ENCODE results near the gene GGT1.
"Not testable (repeated sequence)": the region's sequence is repeated elsewhere in the genome, so short reads cannot be mapped to it uniquely, and the experiment has no call there.

Gene GGT1

DNA sequence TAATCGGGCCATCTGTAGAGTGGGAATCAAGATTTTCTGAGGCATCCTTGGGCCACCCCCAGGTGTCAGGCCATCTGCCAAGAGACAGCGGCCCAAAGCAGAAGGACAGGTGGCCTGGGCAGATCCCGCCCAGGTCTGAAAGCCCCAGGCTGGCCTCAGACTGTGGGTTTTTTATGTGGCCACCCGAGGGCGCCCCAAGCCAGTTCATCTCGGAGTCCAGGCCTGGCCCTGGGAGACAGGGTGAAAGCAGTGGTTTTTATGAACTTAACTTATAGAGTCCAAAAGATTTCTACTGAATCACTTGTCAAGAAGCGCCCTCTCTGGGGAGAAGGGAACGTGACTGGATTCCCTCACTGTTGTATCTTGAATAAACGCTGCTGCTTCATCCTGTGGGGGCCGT is 47.9 kb downstream of the GGT1 start:
- in situ Hi-C loops (cut with MboI; ENCODE audit: low pct_unique_long_range_greater_than_20kb, low sequenced_read_pairs, unreplicated experiment), result loop anchor here (25.0 kb wide), 1 partner anchor 111 kb away; the partner anchor contains the start of gene PIWIL3
- not testable (repeated sequence) for DNase-seq (ENCODE audit: low spot score)
- TF ChIP-seq, protein P1, sequence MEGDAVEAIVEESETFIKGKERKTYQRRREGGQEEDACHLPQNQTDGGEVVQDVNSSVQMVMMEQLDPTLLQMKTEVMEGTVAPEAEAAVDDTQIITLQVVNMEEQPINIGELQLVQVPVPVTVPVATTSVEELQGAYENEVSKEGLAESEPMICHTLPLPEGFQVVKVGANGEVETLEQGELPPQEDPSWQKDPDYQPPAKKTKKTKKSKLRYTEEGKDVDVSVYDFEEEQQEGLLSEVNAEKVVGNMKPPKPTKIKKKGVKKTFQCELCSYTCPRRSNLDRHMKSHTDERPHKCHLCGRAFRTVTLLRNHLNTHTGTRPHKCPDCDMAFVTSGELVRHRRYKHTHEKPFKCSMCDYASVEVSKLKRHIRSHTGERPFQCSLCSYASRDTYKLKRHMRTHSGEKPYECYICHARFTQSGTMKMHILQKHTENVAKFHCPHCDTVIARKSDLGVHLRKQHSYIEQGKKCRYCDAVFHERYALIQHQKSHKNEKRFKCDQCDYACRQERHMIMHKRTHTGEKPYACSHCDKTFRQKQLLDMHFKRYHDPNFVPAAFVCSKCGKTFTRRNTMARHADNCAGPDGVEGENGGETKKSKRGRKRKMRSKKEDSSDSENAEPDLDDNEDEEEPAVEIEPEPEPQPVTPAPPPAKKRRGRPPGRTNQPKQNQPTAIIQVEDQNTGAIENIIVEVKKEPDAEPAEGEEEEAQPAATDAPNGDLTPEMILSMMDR (IDR thresholded peaks at IDR 0.05; ENCODE audit: extremely low read depth, insufficient read depth, missing control alignments), result peak; percentile 23

DNA sequence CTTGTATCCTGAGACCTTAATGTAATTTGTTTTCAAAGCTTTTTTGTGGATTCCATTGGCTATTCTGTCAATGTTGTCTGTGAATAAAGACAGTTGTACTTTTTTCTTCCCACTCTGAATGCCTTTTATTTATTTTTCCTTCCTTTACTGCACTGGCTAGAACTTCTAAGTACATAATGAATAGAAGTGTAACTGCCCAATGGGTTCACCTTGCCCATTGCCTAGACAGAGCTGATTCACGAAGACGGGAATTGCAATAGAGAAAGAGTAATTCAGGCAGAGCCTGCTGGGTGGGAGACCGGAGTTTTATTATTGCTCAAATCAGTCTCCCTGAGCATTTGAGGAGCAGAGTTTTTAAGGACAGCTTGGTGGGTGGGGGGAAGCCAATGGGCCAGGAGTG is 62.4 kb downstream of the GGT1 start:
- DNase-seq (ENCODE audit: low spot score), result not testable (repeated sequence)
- in situ Hi-C loops (cut with MboI; ENCODE audit: low pct_unique_long_range_greater_than_20kb, low sequenced_read_pairs, unreplicated experiment), result loop anchor here (25.0 kb wide), 1 partner anchor 97 kb away; the partner anchor contains the start of gene PIWIL3

DNA sequence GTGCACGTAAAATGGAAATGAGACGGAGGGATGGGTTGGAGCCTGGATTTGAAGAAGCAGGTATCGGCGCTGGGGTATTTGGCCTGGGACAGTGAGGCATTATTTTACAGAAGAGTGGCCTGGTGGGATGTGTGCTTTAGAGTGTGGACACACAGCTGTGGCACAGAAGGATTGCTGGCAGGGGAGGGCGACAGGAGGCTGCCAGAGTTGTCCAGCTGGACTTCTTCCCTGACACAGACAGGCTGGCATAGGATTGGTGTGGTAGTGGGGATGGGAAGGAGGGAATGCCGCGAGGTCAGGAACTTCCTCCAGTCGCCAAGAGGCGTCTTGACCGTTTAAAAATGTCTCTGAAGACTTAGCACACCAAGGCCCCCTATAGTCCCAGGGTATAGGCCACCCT is 64.9 kb downstream of the GGT1 start:
- DNase-seq (ENCODE audit: low spot score), result not testable (repeated sequence)
- in situ Hi-C loops (cut with MboI; ENCODE audit: low pct_unique_long_range_greater_than_20kb, low sequenced_read_pairs, unreplicated experiment), result loop anchor here (25.0 kb wide), 1 partner anchor 94 kb away; the partner anchor contains the start of gene PIWIL3

DNA sequence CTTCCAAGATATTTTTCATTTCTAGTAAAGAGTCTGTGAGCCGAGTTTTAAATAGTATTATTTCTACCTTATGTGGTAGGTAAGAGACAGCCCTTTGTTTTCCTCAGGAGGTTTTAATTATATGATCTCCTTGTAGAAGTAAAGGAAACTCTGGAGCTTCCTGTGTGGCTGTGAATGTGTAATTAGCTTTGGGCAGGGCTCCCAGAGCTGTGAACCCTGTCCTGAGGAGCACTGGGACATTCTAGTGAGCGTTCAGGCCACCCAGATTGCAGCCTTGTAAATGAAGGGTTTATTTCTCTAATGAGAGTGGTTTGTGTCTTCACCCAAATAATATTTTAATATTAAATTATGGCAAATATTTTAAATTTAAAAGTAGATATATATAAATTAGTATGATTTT is 69.5 kb downstream of the GGT1 start:
- in situ Hi-C loops (cut with MboI; ENCODE audit: low pct_unique_long_range_greater_than_20kb, low sequenced_read_pairs, unreplicated experiment), result loop anchor here (5.0 to 25.0 kb wide), 2 partner anchors 90 to 1330 kb away; partner anchors contain the start of gene PIWIL3
- not testable (repeated sequence) for DNase-seq (ENCODE audit: low spot score)

Measured in GM13977 (cell line).